ENCODE data around the gene KRTAP19-2. TPM values are rescaled to one million over a fixed set of nuclear protein-coding genes. Genes with fewer than 3 reads are reported as not detected.
"Not testable (repeated sequence)": the region's sequence is repeated elsewhere in the genome, so short reads cannot be mapped to it uniquely, and the experiment has no call there.

The KRTAP19-2 gene, protein sequence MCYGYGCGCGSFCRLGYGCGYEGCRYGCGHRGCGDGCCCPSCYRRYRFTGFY
- not detected for total RNA-seq
- not detected for polyA plus RNA-seq (ENCODE audit: insufficient read depth, low read depth, low replicate concordance)
- long read RNA-seq, donor 1: 0 reads
- long read RNA-seq, donor 2: 0 reads
- long read RNA-seq, donor 3: 0 reads
- long read RNA-seq, donor 4: 0 reads
- long read RNA-seq, donor 5: 0 reads
- long read RNA-seq, donor 6: 0 reads
- long read RNA-seq, donor 7: 0 reads
- long read RNA-seq, donor 8: 0 reads
- long read RNA-seq, donor 9: 0 reads
- long read RNA-seq, donor 10: 0 reads

DNA sequence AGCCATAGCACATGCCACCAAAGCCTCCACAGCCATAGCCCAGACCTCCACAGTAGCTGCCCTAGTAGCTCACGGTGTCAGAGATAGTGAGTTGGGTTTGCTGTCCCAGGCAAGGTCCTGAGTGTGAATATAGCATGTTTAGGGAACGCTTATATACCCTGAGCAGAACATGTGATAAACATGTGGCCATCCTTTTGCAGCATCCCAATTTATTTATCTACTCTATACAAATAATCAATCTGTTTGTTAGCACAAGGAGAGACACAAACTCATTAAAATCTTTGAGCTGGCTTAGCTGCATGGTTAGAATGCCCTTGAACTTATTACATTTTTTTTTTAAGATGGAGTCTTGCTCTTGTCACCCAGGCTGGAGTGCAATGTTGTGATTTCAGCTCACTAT, at the start of gene KRTAP19-2:
Gene KRTAP19-2 (minus strand): TSS at position 101 of the 400 bp plus-strand sequence. CDS start 88 bp downstream, at position 13.
- Histone ChIP-seq H3K36me3 (ENCODE audit: control insufficient read depth in 2 of 3, insufficient read depth in 3 of 3, low read length in 3 of 3) (no peaks in the 10 kb centered on the region), H3K4me3 (ENCODE audit: low read length in 3 of 3) (no peak within 1 kb of the TSS), H3K4me1 (ENCODE audit: control insufficient read depth in 2 of 3, insufficient read depth in 2 of 3, low read depth in 1 of 3, low read length in 3 of 3) (no peaks in the 10 kb centered on the region), H3K9me3 (ENCODE audit: control insufficient read depth in 2 of 3, insufficient read depth in 1 of 3, low read length in 3 of 3) (no peaks in the 10 kb centered on the region), H3K27me3 (ENCODE audit: control insufficient read depth, insufficient read depth, low read length) (no peaks in the 10 kb centered on the region), H3K9ac (ENCODE audit: low read length in 3 of 3) (no peak within 1 kb of the TSS), H3K27ac (ENCODE audit: low read depth in 2 of 2, low read length in 2 of 2) (no peak within 1 kb of the TSS)
- intact Hi-C loops (cut with DNase I): no loop called here
- no peak for FAIRE-seq
- TF ChIP-seq, protein P1, sequence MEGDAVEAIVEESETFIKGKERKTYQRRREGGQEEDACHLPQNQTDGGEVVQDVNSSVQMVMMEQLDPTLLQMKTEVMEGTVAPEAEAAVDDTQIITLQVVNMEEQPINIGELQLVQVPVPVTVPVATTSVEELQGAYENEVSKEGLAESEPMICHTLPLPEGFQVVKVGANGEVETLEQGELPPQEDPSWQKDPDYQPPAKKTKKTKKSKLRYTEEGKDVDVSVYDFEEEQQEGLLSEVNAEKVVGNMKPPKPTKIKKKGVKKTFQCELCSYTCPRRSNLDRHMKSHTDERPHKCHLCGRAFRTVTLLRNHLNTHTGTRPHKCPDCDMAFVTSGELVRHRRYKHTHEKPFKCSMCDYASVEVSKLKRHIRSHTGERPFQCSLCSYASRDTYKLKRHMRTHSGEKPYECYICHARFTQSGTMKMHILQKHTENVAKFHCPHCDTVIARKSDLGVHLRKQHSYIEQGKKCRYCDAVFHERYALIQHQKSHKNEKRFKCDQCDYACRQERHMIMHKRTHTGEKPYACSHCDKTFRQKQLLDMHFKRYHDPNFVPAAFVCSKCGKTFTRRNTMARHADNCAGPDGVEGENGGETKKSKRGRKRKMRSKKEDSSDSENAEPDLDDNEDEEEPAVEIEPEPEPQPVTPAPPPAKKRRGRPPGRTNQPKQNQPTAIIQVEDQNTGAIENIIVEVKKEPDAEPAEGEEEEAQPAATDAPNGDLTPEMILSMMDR (IDR thresholded peaks at IDR 0.05; ENCODE audit: borderline replicate concordance, extremely low read depth, insufficient read depth): no peak
- no peak for DNase-seq

DNA sequence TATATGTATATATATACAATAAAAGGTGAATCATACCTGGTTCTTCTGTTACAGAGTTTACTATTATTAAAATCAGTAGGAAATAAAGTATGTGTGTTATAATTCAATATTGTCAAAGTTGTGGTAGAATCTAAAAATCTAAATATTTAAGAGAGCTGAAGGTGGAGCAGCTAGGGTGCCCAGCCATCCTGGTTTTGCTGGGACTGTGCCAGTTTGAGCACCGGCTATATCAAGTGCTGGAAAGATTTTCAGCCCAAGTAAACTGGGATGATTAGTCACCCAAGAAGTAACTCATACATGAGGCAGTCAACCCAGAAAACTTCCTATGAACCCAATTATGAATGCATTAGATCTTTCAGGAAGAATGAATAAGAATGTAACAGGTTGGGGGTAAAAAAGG, 31.6 kb upstream of the KRTAP19-2 start:
- Histone ChIP-seq H3K4me1 (ENCODE audit: control insufficient read depth in 2 of 3, insufficient read depth in 2 of 3, low read depth in 1 of 3, low read length in 3 of 3) (no peaks in the 10 kb centered on the region), H3K27ac (ENCODE audit: low read depth in 2 of 2, low read length in 2 of 2) (no peak overlapping the region), H3K9ac (ENCODE audit: low read length in 3 of 3) (no peak overlapping the region), H3K27me3 (ENCODE audit: control insufficient read depth, insufficient read depth, low read length) (no peaks in the 10 kb centered on the region), H3K9me3 (ENCODE audit: control insufficient read depth in 2 of 3, insufficient read depth in 1 of 3, low read length in 3 of 3) (no peaks in the 10 kb centered on the region), H3K36me3 (ENCODE audit: control insufficient read depth in 2 of 3, insufficient read depth in 3 of 3, low read length in 3 of 3) (no peaks in the 10 kb centered on the region), H3K4me3 (ENCODE audit: low read length in 3 of 3) (no peak overlapping the region)
- intact Hi-C loops (cut with DNase I): no loop called here
- peak in 2 of 5 donors; percentile 1 to 4 for DNase-seq
- TF ChIP-seq, protein P1 (IDR thresholded peaks at IDR 0.05; ENCODE audit: borderline replicate concordance, extremely low read depth, insufficient read depth): no peak
- FAIRE-seq: no peak

DNA sequence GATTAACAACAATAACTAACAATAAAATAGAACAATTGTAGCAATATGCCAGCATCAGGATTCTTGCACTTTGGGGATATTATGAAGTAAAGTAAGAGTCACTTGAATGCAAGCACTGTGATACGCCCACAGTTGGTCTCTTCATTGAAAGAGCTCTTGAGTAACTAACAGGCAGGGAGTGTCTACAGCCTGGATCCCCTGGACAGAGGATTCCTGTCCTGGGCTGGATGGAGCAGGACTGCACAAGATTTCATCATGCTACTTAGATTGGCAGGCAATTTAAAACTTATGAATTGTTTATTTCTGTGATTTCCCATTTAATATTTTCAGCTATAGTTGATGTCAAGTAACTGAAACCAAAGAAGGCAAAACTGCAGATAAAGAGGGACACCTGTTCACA, 28.4 kb upstream of the KRTAP19-2 start:
- intact Hi-C loops (cut with DNase I): no loop called here
- DNase-seq: no peak
- no peaks in the 10 kb centered on the region for H3K36me3 ChIP-seq (ENCODE audit: control insufficient read depth in 2 of 3, insufficient read depth in 3 of 3, low read length in 3 of 3)
- H3K4me1 ChIP-seq (ENCODE audit: control insufficient read depth in 2 of 3, insufficient read depth in 2 of 3, low read depth in 1 of 3, low read length in 3 of 3): no peaks in the 10 kb centered on the region
- FAIRE-seq: no peak
- no peak overlapping the region for H3K4me3 ChIP-seq (ENCODE audit: low read length in 3 of 3)
- TF ChIP-seq, protein P1 (IDR thresholded peaks at IDR 0.05; ENCODE audit: borderline replicate concordance, extremely low read depth, insufficient read depth): no peak
- H3K9me3 ChIP-seq (ENCODE audit: control insufficient read depth in 2 of 3, insufficient read depth in 1 of 3, low read length in 3 of 3): no peaks in the 10 kb centered on the region
- H3K9ac ChIP-seq (ENCODE audit: low read length in 3 of 3): no peak overlapping the region
- H3K27me3 ChIP-seq (ENCODE audit: control insufficient read depth, insufficient read depth, low read length): no peaks in the 10 kb centered on the region
- H3K27ac ChIP-seq (ENCODE audit: low read depth in 2 of 2, low read length in 2 of 2): no peak overlapping the region

DNA sequence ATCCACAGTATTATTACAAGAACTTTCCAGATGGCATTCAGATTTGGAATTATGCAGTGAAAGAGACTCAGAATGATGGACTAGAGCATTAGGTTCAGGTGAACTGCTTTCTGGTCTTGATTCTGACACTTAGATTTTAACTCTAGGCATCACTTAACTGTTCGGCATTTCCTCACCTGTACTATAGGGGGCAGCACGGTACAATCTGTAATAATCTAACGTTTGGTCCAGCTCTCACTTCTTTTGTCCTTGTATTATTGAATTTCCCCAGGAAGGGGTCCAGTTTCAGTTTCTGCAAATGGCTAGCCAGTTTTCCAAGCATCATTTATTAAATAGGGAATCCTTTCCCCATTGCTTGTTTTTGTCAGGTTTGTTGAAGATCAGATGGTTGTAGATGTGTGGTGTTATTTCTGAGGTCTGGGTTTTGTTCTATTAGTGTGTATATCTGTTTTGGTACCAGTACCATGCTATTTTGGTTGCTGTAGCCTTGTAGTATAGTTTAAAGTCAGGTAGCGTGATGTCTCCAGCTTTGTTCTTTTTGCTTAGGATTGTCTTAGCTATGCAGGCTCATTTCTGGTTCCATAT, 18.5 kb upstream of the KRTAP19-2 start:
- H3K36me3 ChIP-seq (ENCODE audit: control insufficient read depth in 2 of 3, insufficient read depth in 3 of 3, low read length in 3 of 3); H3K9me3 ChIP-seq (ENCODE audit: control insufficient read depth in 2 of 3, insufficient read depth in 1 of 3, low read length in 3 of 3); FAIRE-seq; intact Hi-C loops (cut with DNase I); H3K27me3 ChIP-seq (ENCODE audit: control insufficient read depth, insufficient read depth, low read length); H3K27ac ChIP-seq (ENCODE audit: low read depth in 2 of 2, low read length in 2 of 2); H3K9ac ChIP-seq (ENCODE audit: low read length in 3 of 3); H3K4me3 ChIP-seq (ENCODE audit: low read length in 3 of 3); H3K4me1 ChIP-seq (ENCODE audit: control insufficient read depth in 2 of 3, insufficient read depth in 2 of 3, low read depth in 1 of 3, low read length in 3 of 3): not testable (repeated sequence)
- DNase-seq: peak in 1 of 5 donors; percentile 5

Data from kidney (tissue), 22 donors.